Lower leg skin (tissue), 4 donors: ENCODE data around the gene ERVH48-1. TPM values are rescaled to one million over a fixed set of nuclear protein-coding genes. Genes with fewer than 3 reads are reported as not detected.
"Not testable (repeated sequence)": the region's sequence is repeated elsewhere in the genome, so short reads cannot be mapped to it uniquely, and the experiment has no call there.

Source experiments
- DNase-seq, 2 donors: peaks; one replicate each; pipeline ENCODE4 v3.0.0-alpha.2; 2019; ENCODE audit warnings: low spot score in 2 of 2
- H3K4me3 ChIP-seq: fragments of 200-600 bp; sonication (generic); 2 replicates; pipeline ENCODE4 v1.5.1; 2017; ENCODE audit warnings: mild to moderate bottlenecking, low read depth; ENCODE audit not compliant: poor library complexity, severe bottlenecking
- CTCF ChIP-seq, 3 donors: fragments of 450-650 bp; IDR thresholded peaks; one replicate each; pipeline ENCODE4 v1.5.1; 2016; ENCODE audit warnings: antibody characterized with exemption in 3 of 3, mild to moderate bottlenecking in 3 of 3, moderate library complexity in 2 of 3
- POLR2A ChIP-seq, 2 donors: fragments of 450-650 bp; IDR thresholded peaks; one replicate each; pipeline ENCODE4 v1.6.1; 2016 to 2017; ENCODE audit warnings: antibody characterized with exemption in 2 of 2, mild to moderate bottlenecking in 1 of 2, moderate library complexity in 1 of 2
- WGBS, 2 donors: methylation state at CpG; one replicate each; pipeline ENCODE4 v1.1.5; 2018; 5-methylcytosine and 5-hydroxymethylcytosine counted together
- intact Hi-C: fragments of 100-400 bp; cut with DNase I; formaldehyde crosslinking; loops from one replicate; pipeline ENCODE4 v1.15.0; 2023; ENCODE audit warnings: low total_unique reads
- total RNA-seq, 4 donors: library from RNA; depleted of rRNA; stranded (reverse); fragments of >200 nt; gene quantifications; one replicate each; pipeline ENCODE4 v1.1.0, GENCODE V29; 2016

The ERVH48-1 gene
- total RNA-seq, 4 donors from 2014 or later = not detected

GRCh38 chr21:42969193-42969600, 43.8 kb upstream of the ERVH48-1 start:
- H3K4me3 ChIP-seq = no peak overlapping the region
- DNase-seq = peak in 1 of 2 donors; percentile 46
- TF ChIP-seq POLR2A (IDR thresholded peaks at IDR 0.05) (no peak), CTCF (IDR thresholded peaks at IDR 0.05) (no peak)
- 52 to 64% methylated on average over 6 of the region's 6 CpGs for WGBS, 2 donors
- intact Hi-C loops = no loop called here

DNA sequence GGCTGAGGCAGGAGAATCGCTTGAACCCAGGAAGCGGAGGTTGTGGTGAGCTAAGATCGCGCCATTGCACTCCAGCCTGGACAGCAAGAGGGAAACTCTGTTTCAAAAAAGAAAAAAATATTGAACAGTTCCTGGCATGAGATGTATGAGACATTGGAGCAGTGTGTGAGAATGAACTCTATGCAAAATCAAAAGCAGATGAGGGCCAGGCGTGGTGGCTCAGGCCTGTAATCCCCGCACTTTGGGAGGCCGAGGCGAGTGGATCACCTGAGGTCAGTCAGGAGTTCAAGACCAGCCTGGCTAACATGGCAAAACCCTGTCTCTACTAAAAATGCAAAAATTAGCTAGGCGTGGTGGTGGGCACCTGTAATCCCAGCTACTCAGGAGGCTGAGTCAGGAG, 42.2 kb upstream of the ERVH48-1 start:
- intact Hi-C loops, H3K4me3 ChIP-seq: not testable (repeated sequence)
- 69 to 79% methylated on average over 9 of the region's 9 CpGs for WGBS, 2 donors
- peak in 1 of 2 donors; percentile 31 for DNase-seq

- no peak overlapping the region for H3K4me3 ChIP-seq
- DNase-seq = peak in 1 of 2 donors; percentile 36
- TF ChIP-seq CTCF (IDR thresholded peaks at IDR 0.05) (no peak), POLR2A (IDR thresholded peaks at IDR 0.05) (no peak)
- WGBS, 2 donors = 65 to 67% methylated on average over 3 of the region's 3 CpGs
- intact Hi-C loops = no loop called here
These were observed 39.8 kb upstream of the ERVH48-1 start for GRCh38 chr21:42965211-42965560.

- TF ChIP-seq POLR2A (IDR thresholded peaks at IDR 0.05) (no peak), CTCF (IDR thresholded peaks at IDR 0.05) (no peak)
- peak in 1 of 2 donors; percentile 50 for DNase-seq
- intact Hi-C loops = no loop called here
- 93% methylated on average over 13 of the region's 13 CpGs for WGBS, 2 donors
- H3K4me3 ChIP-seq = no peak overlapping the region
These were observed 39.2 kb upstream of the ERVH48-1 start for GRCh38 chr21:42964546-42965210.

DNA sequence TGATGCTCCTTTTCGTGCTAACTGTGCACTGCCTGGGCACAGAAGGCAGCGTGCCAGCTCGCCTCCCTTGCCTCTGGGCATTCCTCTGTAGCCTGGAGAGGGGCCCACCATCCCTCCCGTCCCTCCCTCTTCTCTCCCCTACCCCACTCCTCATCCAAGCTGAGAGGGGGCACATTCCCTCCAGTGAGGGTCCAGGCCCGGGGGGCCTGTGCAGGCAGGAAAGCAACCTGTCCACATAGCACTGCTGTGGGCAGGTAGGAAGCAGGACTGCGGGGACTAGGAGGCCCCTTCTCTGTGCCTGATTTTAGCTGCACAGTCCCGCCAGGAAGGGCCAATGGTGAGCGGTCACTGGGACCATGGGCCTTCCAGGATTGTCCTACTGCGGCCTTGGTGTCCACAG, 38.7 kb upstream of the ERVH48-1 start:
- H3K4me3 ChIP-seq = no peak overlapping the region
- TF ChIP-seq CTCF (IDR thresholded peaks at IDR 0.05) (no peak), POLR2A (IDR thresholded peaks at IDR 0.05) (no peak)
- WGBS, 2 donors = 81 to 91% methylated on average over 9 of the region's 9 CpGs
- peak in 1 of 2 donors; percentile 76 for DNase-seq
- intact Hi-C loops = no loop called here

- intact Hi-C loops = no loop called here
- WGBS, 2 donors = 56 to 72% methylated on average over 6 of the region's 6 CpGs
- DNase-seq = peak in 1 of 2 donors; percentile 9
- H3K4me3 ChIP-seq = no peak overlapping the region
- TF ChIP-seq POLR2A (IDR thresholded peaks at IDR 0.05) (no peak), CTCF (IDR thresholded peaks at IDR 0.05) (no peak)
These were observed 37.1 kb upstream of the ERVH48-1 start for GRCh38 chr21:42962380-42963007.
